ENCODE measurements around the gene TGFBR1. TPM values are rescaled to one million over a fixed set of nuclear protein-coding genes. Genes with fewer than 3 reads are reported as not detected.
"Not testable (repeated sequence)": the region's sequence is repeated elsewhere in the genome, so short reads cannot be mapped to it uniquely, and the experiment has no call there.

TGFBR1 gene
- total RNA-seq, 4 donors from 2014 or later: 17.6 to 24.1 (median 22.8) TPM

DNA sequence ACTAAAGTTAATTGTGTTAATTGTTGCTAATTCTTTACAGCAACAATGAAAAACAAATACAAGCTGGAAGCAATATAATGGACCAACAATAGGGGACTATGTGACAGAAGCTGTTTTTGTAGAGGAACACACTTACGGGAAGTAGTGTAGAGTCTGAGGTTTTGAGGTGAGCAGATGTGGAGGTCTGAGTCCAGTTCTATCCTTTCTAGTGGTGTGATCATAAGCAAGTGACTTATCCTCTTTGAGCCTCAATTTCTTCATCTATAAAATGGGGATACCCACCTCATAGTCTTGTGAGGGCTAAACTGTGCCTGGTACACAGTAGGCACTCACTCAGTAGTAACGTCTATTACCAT lies 88.5 kb downstream of the TGFBR1 start:
- Histone ChIP-seq H3K27me3 (no peaks in the 10 kb centered on the region), H3K36me3 (no peaks in the 10 kb centered on the region), H3K4me1 (no peaks in the 10 kb centered on the region), H3K9me3 (no peaks in the 10 kb centered on the region), H3K27ac (no peak overlapping the region), H3K4me3 (no peak overlapping the region)
- no peak for DNase-seq
- in situ Hi-C loops (cut with MboI; ENCODE audit: low pct_ligation_motif_present in 1 of 4, low pct_unique_long_range_greater_than_20kb in 1 of 4, low sequenced_read_pairs in 3 of 4): loop anchor here in 1 of 4 donors (25.0 kb wide), 1 partner anchor 819 kb away; no protein-coding TSS in a partner anchor
- WGBS, 2 donors (ENCODE audit: low coverage in 1 of 2): 45 to 51% methylated on average over 2 of the region's 2 CpGs
- intact Hi-C loops (cut with DNase I; ENCODE audit: low total_unique reads): no loop called here
- TF ChIP-seq, protein P1, sequence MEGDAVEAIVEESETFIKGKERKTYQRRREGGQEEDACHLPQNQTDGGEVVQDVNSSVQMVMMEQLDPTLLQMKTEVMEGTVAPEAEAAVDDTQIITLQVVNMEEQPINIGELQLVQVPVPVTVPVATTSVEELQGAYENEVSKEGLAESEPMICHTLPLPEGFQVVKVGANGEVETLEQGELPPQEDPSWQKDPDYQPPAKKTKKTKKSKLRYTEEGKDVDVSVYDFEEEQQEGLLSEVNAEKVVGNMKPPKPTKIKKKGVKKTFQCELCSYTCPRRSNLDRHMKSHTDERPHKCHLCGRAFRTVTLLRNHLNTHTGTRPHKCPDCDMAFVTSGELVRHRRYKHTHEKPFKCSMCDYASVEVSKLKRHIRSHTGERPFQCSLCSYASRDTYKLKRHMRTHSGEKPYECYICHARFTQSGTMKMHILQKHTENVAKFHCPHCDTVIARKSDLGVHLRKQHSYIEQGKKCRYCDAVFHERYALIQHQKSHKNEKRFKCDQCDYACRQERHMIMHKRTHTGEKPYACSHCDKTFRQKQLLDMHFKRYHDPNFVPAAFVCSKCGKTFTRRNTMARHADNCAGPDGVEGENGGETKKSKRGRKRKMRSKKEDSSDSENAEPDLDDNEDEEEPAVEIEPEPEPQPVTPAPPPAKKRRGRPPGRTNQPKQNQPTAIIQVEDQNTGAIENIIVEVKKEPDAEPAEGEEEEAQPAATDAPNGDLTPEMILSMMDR (IDR thresholded peaks at IDR 0.05): no peak

DNA sequence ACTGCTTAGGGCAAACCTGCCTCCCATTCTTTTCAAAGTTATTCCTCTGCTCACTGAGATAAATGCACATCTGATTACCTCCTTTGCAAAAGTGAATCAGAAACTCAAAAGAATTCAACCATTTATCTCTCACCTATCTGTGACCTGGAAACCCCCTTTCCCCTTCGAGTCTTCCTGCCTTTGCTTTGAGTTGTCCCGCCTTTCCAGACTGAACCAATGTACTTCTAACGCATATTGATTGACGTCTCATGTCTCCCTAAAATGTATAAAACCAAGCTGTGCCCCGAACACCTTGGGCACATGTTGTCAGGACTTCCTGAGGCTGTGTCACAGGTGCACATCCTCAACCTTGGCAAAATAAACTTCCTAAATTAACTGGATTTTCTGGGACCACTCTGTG lies 91.6 kb downstream of the TGFBR1 start:
- H3K9me3 ChIP-seq; H3K27me3 ChIP-seq; intact Hi-C loops (cut with DNase I; ENCODE audit: low total_unique reads); DNase-seq; H3K4me1 ChIP-seq; H3K27ac ChIP-seq; H3K4me3 ChIP-seq; H3K36me3 ChIP-seq: not testable (repeated sequence)
- in situ Hi-C loops (cut with MboI; ENCODE audit: low pct_ligation_motif_present in 1 of 4, low pct_unique_long_range_greater_than_20kb in 1 of 4, low sequenced_read_pairs in 3 of 4): loop anchor here in 1 of 4 donors (25.0 kb wide), 1 partner anchor 816 kb away; no protein-coding TSS in a partner anchor
- 75 to 91% methylated on average over 5 of the region's 5 CpGs for WGBS, 2 donors (ENCODE audit: low coverage in 1 of 2)

DNA sequence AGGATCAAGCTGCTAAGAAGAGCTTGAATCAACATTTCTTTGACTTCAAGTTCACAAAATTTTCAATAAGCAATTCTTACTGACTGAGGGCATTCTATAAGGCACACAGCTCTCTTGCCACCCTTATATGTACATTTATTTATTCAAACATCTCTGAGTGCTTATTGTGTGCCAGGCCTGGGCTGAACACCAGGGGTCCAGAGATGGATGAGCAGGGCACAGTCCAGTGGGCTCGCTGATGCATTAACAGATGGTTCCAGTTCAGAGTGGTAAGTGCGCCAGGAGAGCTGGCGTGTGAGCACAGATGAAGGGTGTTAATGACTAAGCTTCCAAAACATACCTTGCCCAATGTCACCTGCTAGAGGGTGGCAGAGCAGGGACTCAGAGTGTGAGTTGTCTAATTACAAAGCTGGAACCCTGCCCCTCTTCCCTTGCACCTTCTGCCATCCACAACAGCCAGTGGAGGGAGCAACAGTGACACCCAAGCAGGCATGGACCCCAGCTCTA lies 92.3 kb downstream of the TGFBR1 start:
- Histone ChIP-seq H3K36me3 (no peaks in the 10 kb centered on the region), H3K4me3 (no peak overlapping the region), H3K4me1 (no peaks in the 10 kb centered on the region), H3K27me3 (no peaks in the 10 kb centered on the region), H3K9me3 (no peaks in the 10 kb centered on the region), H3K27ac (no peak overlapping the region)
- no peak for DNase-seq
- in situ Hi-C loops (cut with MboI; ENCODE audit: low pct_ligation_motif_present in 1 of 4, low pct_unique_long_range_greater_than_20kb in 1 of 4, low sequenced_read_pairs in 3 of 4) (loop anchor here in 1 of 4 donors (25.0 kb wide), 1 partner anchor 815 kb away; no protein-coding TSS in a partner anchor), intact Hi-C loops (cut with DNase I; ENCODE audit: low total_unique reads) (no loop called here)
- 90 to 92% methylated on average over 3 of the region's 3 CpGs for WGBS, 2 donors (ENCODE audit: low coverage in 1 of 2)
- TF ChIP-seq POLR2AphosphoS5 (IDR thresholded peaks at IDR 0.05) (no peak), POLR2A (IDR thresholded peaks at IDR 0.05) (no peak), EP300 (IDR thresholded peaks at IDR 0.05; ENCODE audit: low read depth) (no peak)
- TF ChIP-seq, protein P1 (IDR thresholded peaks at IDR 0.05): no peak

DNA sequence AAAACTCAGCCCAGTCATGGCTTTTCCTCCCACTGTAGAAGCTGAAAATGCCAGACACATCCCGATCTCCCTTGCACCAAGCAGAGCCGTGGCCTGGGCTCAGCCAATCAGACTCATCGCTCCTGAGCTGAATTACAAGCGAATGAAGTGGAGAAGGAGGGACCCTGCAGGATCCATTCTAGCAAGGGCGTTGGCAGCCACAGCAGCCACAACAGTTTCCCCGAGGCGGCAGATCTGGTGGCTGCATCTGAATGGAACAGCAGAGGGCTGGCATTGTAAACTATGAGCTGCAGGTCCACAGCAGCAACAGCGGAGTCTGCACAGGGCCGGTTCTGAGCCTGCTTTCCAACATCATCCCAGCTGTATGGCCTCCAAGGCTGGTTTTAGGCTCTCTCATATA lies 93.1 kb downstream of the TGFBR1 start:
- Histone ChIP-seq H3K4me1 (no peaks in the 10 kb centered on the region), H3K36me3 (no peaks in the 10 kb centered on the region), H3K9me3 (no peaks in the 10 kb centered on the region), H3K4me3 (no peak overlapping the region), H3K27me3 (no peaks in the 10 kb centered on the region), H3K27ac (no peak overlapping the region)
- WGBS, 2 donors (ENCODE audit: low coverage in 1 of 2): 70% methylated on average over 9 of the region's 9 CpGs; no CpG with 5 or more reads in 1 of the 2 donors
- TF ChIP-seq POLR2A (IDR thresholded peaks at IDR 0.05) (no peak), EP300 (IDR thresholded peaks at IDR 0.05; ENCODE audit: low read depth) (no peak), POLR2AphosphoS5 (IDR thresholded peaks at IDR 0.05) (no peak)
- TF ChIP-seq, protein P1 (IDR thresholded peaks at IDR 0.05): no peak
- intact Hi-C loops (cut with DNase I; ENCODE audit: low total_unique reads): no loop called here
- in situ Hi-C loops (cut with MboI; ENCODE audit: low pct_ligation_motif_present in 1 of 4, low pct_unique_long_range_greater_than_20kb in 1 of 4, low sequenced_read_pairs in 3 of 4): loop anchor here in 1 of 4 donors (25.0 kb wide), 1 partner anchor 814 kb away; no protein-coding TSS in a partner anchor
- DNase-seq: no peak

DNA sequence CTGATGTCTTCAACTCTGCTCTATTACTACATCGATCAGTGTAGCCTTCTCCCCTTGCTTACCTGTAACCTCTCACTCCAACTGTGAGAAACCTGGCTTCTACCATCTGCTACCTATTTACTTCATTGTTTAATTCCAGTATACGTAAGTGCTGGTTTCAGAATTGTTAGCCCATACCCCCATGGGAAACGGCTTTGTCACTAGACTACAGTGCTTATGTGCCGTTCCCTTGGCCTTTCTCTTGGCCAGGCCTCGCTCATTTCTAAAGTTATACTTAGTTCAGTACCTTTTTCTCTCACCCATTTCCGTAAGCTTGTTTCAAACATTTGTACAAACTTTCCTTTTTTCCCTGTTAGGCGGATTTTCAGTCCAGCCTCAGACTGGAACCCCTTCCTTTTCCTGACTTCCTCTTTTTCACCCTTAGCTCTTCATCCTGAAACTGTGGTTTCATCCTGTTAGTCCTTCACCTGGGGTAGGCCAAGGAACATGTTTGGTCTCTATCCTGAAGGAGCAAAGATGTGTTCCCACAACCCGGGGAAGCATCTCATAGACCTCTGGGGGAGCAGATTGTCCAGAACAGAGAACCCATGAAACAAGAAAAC lies 95.1 kb downstream of the TGFBR1 start:
- intact Hi-C loops (cut with DNase I; ENCODE audit: low total_unique reads): no loop called here
- Histone ChIP-seq H3K27me3 (no peaks in the 10 kb centered on the region), H3K4me1 (no peaks in the 10 kb centered on the region), H3K4me3 (no peak overlapping the region), H3K36me3 (no peaks in the 10 kb centered on the region), H3K27ac (no peak overlapping the region), H3K9me3 (no peaks in the 10 kb centered on the region)
- TF ChIP-seq POLR2A (IDR thresholded peaks at IDR 0.05) (no peak), POLR2AphosphoS5 (IDR thresholded peaks at IDR 0.05) (no peak), EP300 (IDR thresholded peaks at IDR 0.05; ENCODE audit: low read depth) (no peak)
- TF ChIP-seq, protein P1 (IDR thresholded peaks at IDR 0.05): no peak
- 77 to 82% methylated on average over 4 to 8 of the region's 8 CpGs for WGBS, 2 donors (ENCODE audit: low coverage in 1 of 2)
- in situ Hi-C loops (cut with MboI; ENCODE audit: low pct_ligation_motif_present in 1 of 4, low pct_unique_long_range_greater_than_20kb in 1 of 4, low sequenced_read_pairs in 3 of 4): loop anchor here in 1 of 4 donors (25.0 kb wide), 1 partner anchor 812 kb away; no protein-coding TSS in a partner anchor
- DNase-seq: no peak
